GM21529 (cell line): Measurements from ENCODE around the gene PLCD1.

Experiments
- ATAC-seq: cut with Tn5 transposase; IDR thresholded peaks from one replicate; pipeline ENCODE4 v1.9.1; 2021; ENCODE audit not compliant: unreplicated experiment

Gene PLCD1

DNA sequence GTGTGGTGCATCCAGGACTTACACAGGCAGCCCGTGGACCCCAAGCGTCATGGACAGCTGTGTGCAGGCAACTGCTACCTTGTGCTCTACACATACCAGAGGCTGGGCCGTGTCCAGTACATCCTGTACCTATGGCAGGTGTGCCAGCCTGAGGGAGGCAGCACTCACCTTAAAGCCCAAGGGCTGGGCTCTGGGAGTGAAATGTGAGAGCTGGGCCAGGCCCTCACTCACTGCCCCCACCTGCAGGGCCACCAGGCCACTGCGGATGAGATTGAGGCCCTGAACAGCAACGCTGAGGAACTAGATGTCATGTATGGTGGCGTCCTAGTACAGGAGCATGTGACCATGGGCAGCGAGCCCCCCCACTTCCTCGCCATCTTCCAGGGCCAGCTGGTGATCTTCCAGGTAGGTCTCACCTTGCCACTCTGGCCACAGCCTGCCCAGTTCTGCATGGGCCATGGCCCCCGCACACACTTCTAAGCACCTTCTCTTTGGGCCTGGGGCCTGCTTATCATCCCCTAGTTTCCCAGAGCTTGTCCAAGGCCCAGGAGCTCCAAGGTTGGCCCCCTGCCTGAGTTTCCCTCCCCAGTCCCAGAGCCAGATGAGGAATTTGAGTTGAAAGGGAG, 27.9 kb downstream of the PLCD1 start:
- ATAC-seq = no peak

GRCh38 chr3:38000965-38001455, 28.4 kb downstream of the PLCD1 start:
- no peak for ATAC-seq

DNA sequence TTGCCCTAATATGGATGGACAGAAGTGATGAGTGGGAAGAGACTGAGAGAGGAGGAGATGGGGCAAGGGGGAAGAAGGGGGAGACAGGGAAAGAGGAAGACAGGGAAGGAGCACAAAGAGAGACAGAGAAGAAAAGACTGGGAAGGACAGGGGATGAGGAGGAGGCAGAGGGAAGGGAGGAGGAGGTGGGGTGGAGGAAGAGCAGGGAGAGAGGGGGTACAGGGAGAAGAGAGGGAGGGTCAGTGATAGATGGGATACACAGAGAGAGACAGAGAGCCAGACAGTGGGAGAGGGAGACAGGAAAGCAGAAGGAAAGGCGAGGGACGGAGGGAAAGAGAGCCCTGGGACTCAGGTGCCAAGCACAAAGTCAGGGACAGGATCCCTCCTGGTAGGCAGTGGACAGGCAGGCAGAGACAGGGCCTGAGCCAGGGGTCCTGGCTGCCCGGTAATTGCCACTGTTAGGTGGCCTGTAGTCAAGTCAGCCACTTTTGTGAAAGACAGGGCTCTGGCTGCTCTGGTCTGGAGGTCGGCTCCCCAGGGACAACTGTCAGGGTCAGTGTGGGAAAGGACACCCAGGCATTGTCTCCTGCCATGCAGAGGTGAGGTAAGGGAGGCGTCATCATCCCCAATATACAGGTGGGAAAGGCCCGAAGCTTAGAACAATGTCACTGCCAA, 29.1 kb downstream of the PLCD1 start:
- ATAC-seq = no peak

GRCh38 chr3:37999836-38000235, 29.6 kb downstream of the PLCD1 start:
- ATAC-seq = no peak

DNA sequence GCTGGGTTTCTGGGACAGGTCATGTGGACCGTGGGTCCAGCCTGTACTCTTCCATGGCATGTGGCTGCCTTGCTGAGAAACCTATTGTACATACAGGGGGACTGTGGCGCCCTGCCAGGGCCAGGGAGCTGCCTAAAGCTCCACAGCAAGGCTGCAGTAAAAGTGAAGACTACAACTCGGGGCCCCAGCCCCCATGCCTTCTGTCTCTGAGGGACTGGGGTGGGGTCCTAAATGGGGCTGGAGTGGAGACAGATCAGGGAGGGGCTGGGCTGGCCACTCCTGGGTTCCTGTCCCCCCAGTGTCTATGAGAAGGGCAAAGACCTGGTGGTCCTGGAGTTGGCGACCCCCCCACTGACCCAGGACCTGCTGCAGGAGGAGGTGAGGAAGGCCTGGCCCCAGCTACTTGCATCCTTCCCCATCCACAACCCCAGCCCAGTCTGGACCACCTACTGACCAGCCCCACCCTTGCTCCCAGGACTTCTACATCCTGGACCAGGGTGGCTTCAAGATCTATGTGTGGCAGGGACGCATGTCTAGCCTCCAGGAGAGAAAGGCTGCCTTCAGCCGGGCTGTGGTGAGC, 31.6 kb downstream of the PLCD1 start:
- no peak for ATAC-seq

DNA sequence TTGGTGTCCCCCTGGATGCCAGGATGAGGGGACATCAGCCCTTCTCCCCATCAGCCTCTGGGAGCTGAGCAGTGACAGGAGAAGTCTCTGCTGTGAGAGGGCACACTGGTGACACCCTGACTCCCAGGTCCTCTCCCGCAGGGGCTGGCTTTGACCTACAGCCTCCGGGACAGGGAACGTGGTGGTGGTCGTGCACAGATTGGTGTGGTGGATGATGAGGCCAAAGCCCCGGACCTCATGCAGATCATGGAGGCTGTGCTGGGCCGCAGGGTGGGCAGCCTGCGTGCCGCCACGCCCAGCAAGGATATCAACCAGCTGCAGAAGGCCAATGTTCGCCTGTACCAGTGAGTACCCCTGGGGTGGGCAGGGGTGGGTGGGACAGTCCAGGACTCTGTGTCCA, 32.1 kb downstream of the PLCD1 start:
- no peak for ATAC-seq

- peak; percentile 45 for ATAC-seq
These were observed 32.6 kb downstream of the PLCD1 start for GRCh38 chr3:37996785-37997301.

DNA sequence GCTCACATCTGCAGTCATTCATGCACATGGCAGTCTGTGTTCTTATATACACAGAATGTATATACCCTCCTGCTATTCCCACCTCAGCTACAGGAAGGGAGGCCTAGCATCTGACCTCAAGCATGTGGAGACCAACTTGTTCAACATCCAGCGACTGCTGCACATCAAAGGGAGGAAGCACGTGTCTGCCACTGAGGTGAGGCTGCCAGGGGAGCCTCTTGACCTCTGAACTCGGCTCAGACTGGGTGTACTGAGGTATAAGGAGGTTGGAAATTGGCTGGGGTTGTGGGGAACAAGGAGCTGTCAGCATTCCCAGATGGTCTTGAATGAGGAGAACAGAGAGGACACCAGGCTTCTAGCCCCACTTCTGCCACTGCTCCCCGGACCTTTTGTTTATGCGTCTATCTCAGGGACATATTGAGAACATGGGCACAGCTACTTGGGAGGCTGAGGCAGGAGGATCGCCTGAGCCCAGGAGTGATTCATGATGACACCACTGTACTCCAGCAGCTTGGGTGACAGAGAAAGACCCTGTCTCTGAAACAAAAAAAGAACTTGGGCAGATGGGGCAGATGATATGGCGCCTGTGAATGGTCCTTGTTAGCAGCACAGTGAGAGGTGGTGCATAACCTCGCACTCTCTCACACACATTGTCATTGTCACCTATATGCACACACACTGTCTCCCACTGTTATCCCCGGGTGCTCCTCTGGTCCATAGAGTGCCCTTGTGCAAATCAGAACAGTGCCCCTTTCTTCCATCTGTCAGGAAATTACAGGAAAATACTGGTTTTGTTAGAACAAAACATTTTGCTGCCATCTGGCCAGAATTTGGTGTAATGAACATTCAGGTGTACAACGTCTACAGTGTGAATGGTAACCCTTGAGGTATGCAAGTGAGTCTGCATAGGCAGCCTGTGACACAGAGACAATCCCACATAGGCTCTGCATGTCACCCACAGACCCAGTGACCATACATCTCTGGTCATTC, 33.5 kb downstream of the PLCD1 start:
- no peak for ATAC-seq

DNA sequence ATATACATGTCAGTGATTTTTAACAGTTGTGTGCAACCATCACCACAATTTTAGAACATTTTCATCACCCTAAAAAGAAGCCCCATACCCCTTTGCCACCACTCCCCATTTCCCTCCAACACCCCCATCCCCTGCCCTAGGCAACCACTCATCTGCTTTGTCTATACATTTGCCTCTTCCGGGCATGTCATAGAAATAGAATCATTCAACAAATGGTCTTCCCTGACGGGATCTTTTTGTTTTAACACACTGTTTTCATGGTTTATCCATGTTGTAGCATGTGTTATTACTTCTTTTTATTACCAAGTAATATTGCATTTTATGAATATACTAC, 34.8 kb downstream of the PLCD1 start:
- ATAC-seq = peak; percentile 1

GRCh38 chr3:37993820-37994638, 35.4 kb downstream of the PLCD1 start:
- ATAC-seq = peak; percentile 64

DNA sequence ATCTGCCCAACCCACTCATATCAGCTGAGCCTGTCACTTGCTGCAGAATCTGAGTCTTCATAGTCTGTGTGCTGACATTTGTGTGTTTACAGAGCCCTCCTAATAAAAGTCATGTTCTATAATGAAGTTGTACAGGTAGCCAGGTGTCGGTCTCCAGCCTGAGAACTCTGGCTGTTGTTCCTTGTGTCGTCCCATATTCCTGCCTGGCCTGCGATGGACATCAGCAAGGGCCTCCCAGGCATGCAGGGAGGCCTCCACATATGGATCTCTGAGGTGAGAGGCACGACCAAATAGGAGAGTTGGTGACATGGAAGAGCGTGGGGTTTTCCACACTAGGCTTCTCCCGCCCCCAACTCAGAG, 36.0 kb downstream of the PLCD1 start:
- no peak for ATAC-seq

DNA sequence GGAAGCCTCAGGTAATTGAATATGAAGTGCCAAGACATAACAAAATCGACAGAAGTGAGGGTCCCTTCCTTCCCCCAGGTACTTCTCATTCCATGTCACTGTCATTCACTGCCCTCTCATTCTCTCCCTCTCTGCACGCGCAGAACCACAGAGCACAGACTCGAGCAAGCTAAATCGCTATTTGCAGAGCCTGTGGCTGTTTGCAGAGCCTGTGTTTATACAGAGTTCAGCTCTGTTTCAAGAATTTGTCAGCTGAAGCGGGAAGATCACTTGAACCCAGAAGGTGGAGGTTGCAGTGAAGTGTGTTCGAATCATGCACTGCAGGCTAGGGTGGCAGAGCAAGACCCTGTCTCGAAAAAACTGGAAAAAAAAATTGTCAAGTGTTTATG, 36.4 kb downstream of the PLCD1 start:
- no peak for ATAC-seq

GRCh38 chr3:37992271-37993066, 37.0 kb downstream of the PLCD1 start:
- ATAC-seq = no peak

DNA sequence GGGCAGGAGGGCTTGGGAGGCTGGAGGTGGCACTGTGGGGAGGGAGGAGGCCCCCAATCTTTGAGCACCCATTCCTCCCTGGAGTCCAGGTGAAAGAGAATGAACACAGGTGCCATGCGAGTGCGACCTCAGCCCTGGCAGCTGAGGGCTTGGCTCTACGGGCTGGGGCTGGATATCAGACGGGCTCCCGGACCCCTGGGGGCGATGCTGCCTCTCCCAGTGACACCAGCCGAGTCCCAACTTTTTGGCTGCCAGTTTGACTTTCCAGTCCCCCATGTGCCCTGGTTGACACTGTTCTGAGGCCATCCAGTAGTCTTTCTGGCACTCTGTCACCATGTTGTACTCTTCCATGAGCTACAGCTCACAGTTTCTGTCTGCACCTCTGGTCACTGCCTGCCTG, 37.6 kb downstream of the PLCD1 start:
- no peak for ATAC-seq

DNA sequence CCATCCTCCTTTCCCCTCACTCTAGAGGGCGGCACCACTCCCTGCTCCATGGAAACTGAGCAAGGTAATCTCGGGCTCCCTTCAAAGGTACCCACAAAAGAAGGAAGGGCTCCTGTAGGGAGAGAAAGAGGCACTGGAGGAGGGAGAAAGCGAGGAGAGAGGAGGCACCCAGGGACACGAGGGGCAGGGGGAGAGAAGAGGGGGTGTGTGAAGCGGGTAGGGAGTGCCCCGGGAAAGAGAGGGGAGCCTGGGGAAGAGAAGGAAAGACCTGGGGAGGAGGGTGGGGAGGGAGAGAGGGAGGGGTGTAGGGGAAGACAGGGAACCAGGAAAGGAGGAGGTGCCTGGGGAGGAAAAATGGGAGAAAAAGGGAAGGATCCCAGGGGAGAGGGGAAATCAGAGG, 38.3 kb downstream of the PLCD1 start:
- ATAC-seq = no peak

DNA sequence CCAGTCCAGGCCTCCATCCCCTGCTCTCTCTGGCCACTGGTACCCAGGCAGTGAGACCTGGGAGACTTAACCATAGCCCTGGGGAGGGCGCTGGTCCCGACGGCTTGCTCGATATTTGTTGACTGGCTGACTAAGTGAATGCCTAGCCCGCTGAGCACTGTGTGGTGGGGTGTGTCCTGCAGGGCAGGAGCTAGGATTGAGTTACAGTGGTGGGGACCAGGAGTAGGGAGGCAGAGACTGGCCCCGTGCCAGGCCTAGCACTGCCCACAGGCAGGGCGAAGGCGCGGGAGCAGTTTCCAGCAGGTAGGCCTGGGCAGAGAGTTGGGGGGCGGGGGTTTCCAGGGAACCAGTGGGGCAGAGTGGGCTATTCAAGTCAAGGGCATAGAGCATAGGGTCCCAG, 38.9 kb downstream of the PLCD1 start, which contains the start of gene VILL:
Gene VILL, plus strand, starts transcription at position 260 of the 400 bp plus-strand sequence. CDS start 2,887 bp downstream, outside the sequence.
- no peak for ATAC-seq

GRCh38 chr3:37989821-37990480, 39.5 kb downstream of the PLCD1 start:
- no peak for ATAC-seq

DNA sequence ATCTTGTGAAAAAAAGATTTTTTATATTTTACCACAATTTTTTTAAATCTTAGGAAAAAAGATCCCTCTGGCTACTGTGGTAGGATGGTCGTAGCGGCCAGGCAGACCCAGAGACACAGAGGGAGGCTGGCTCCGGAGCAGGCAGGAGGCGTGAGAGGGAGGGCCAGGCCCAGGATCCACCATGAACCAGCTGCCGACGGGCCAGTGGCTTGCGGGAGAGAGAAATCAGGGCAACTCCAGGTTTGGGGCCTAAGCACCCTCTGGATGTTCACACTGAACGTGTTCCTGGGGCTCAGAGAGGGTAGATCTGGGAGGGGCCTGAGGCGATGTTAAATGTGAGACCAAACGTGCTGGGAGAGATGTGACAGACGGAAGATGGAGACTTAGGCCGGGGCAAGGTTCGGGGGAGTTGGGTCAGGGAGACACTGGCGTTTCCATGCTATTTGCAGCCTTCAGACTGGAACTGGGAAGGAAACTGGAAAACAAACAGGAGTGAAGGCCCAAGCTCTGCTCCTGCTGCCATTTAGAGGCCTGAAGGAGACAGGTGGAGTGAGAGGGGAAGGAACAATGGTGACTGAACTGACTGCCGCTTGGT, 40.4 kb downstream of the PLCD1 start:
- no peak for ATAC-seq
